SK-N-SH (cell line): ENCODE results near the gene RPL12. TPM values are rescaled to one million over a fixed set of nuclear protein-coding genes. Genes with fewer than 3 reads are reported as not detected.
A peak's percentile ranks its signal among the peaks of the same experiment; 100 is the strongest.

Experiments used
- CTCF ChIA-PET: fragments of 300-600, 350-600 bp; formaldehyde crosslinking; extraction: SDS; loops from one replicate; lab custom pipeline; 2021; lab: Yijun Ruan, JAX
- POLR2A ChIA-PET: fragments of 350-600 bp; sonication (Branson Sonifier 250); formaldehyde crosslinking; extraction: SDS; loops from one replicate; lab custom pipeline; 2020; ENCODE audit warnings: antibody characterized with exemption, inconsistent platforms; lab: Yijun Ruan, JAX
- DNase-seq: peaks from one replicate; pipeline ENCODE4 v3.0.0; 2012
- H2AFZ ChIP-seq: fragments of 200-600 bp; sonication (generic); 2 replicates; pipeline ENCODE4 v1.8.1; 2016; ENCODE audit warnings: antibody characterized with exemption, mild to moderate bottlenecking, low read depth
- H3F3A ChIP-seq: fragments of 200-600 bp; sonication (generic); replicated peaks from 2 replicates; pipeline ENCODE3; 2016; ENCODE audit warnings: antibody characterized with exemption, mild to moderate bottlenecking; ENCODE audit not compliant: insufficient read depth
- H3K27ac ChIP-seq, 2 experiments: fragments of 200-500 bp in 1 of 2; fragments of 200-600 bp in 1 of 2; sonication (Bioruptor generic) in 1 of 2; sonication (generic), shearing (Covaris generic) in 1 of 2; 2 replicates each; pipeline versions ENCODE4 v1.5.1 to v1.6.1; 2014 to 2016; ENCODE audit warnings: low read depth in 2 of 2, inconsistent platforms in 1 of 2, low read length in 1 of 2, mild to moderate bottlenecking in 1 of 2, mixed read lengths in 1 of 2
- H3K27me3 ChIP-seq: fragments of 200-600 bp; sonication (generic), shearing (Covaris generic); 2 replicates; pipeline ENCODE4 v1.6.1; 2016; ENCODE audit warnings: mixed run types; ENCODE audit not compliant: insufficient read depth
- H3K36me3 ChIP-seq, 2 experiments: fragments of 200-500 bp in 1 of 2; fragments of 200-600 bp in 1 of 2; sonication (Bioruptor generic) in 1 of 2; sonication (generic) in 1 of 2; replicated peaks in 1 of 2; 2 replicates each; pipeline versions ENCODE3 to v1.5.1; 2014 to 2016; ENCODE audit warnings: low read length in 1 of 2, mild to moderate bottlenecking in 1 of 2; ENCODE audit not compliant: insufficient read depth in 2 of 2, control insufficient read depth in 1 of 2
- H3K4me1 ChIP-seq, 2 experiments: fragments of 200-500 bp in 1 of 2; fragments of 200-600 bp in 1 of 2; sonication (Bioruptor generic) in 1 of 2; sonication (generic), shearing (Covaris generic) in 1 of 2; 2 replicates each; pipeline versions ENCODE4 v1.5.1 to v1.6.1; 2014 to 2016; ENCODE audit warnings: low read depth in 1 of 2, low read length in 1 of 2, mixed run types in 1 of 2; ENCODE audit not compliant: insufficient read depth in 2 of 2, control insufficient read depth in 1 of 2
- H3K4me2 ChIP-seq: fragments of 200-600 bp; sonication (generic), shearing (Covaris generic); 2 replicates; pipeline ENCODE4 v1.6.1; 2017; ENCODE audit warnings: mixed run types
- H3K4me3 ChIP-seq, 2 experiments: fragments of 200-500 bp in 1 of 2; fragments of 200-600 bp in 1 of 2; sonication (Bioruptor generic) in 1 of 2; sonication (generic), shearing (Covaris generic) in 1 of 2; 2 replicates each; pipeline versions ENCODE4 v1.5.1 to v1.8.1; 2014 to 2016; ENCODE audit warnings: low read depth in 2 of 2, inconsistent platforms in 1 of 2, low read length in 1 of 2, mild to moderate bottlenecking in 1 of 2, mixed read lengths in 1 of 2, moderate library complexity in 1 of 2
- H3K79me2 ChIP-seq: fragments of 200-600 bp; sonication (generic); 2 replicates; pipeline ENCODE4 v1.8.1; 2017; ENCODE audit warnings: mild to moderate bottlenecking; ENCODE audit not compliant: insufficient read depth
- H3K9ac ChIP-seq: fragments of 200-600 bp; sonication (generic); 2 replicates; pipeline ENCODE4 v1.6.1; 2017; ENCODE audit warnings: mixed run types
- H3K9me2 ChIP-seq: fragments of 200-600 bp; sonication (generic); 2 replicates; pipeline ENCODE4 v1.6.1; 2017; ENCODE audit warnings: mixed run types
- H3K9me3 ChIP-seq: fragments of 200-600 bp; sonication (generic); 2 replicates; pipeline ENCODE4 v1.6.1; 2017; ENCODE audit warnings: mixed run types, mild to moderate bottlenecking, moderate library complexity
- H4K20me1 ChIP-seq: fragments of 200-600 bp; sonication (generic); 2 replicates; pipeline ENCODE4 v1.6.1; 2017; ENCODE audit warnings: mild to moderate bottlenecking, mixed run types; ENCODE audit not compliant: insufficient read depth
- CHD2 ChIP-seq: fragments of 150-350 bp; IDR thresholded peaks from 2 replicates; pipeline ENCODE4 v1.6.1; 2018; ENCODE audit warnings: low read length; ENCODE audit not compliant: partially characterized antibody
- ELF1 ChIP-seq: IDR thresholded peaks from 2 replicates; pipeline ENCODE4 v1.4.0; 2012
- EZH2phosphoT487 ChIP-seq: fragments of 200-600 bp; sonication (generic); IDR thresholded peaks from 2 replicates; pipeline ENCODE4 v1.6.1; 2017; ENCODE audit warnings: low read depth, mixed run types, mild to moderate bottlenecking, antibody characterized with exemption, moderate library complexity, borderline replicate concordance
- FOXJ3 ChIP-seq: sonication (generic); formaldehyde crosslinking; IDR thresholded peaks from 2 replicates; pipeline ENCODE4 v1.5.1; 2020; ENCODE audit warnings: mild to moderate bottlenecking, missing genetic modification reagents
- GABPA ChIP-seq: IDR thresholded peaks from 2 replicates; pipeline ENCODE4 v1.4.0; 2012; ENCODE audit warnings: low read depth, mild to moderate bottlenecking
- GATA2 ChIP-seq: sonication (generic); formaldehyde crosslinking; IDR thresholded peaks from 2 replicates; pipeline ENCODE4 v1.5.0; 2020; ENCODE audit warnings: mild to moderate bottlenecking, missing genetic modification reagents
- IRF3 ChIP-seq: fragments of 150-350 bp; IDR thresholded peaks from 2 replicates; pipeline ENCODE4 v1.6.1; 2016; ENCODE audit warnings: mild to moderate bottlenecking, low read depth, low read length
- JUND ChIP-seq: IDR thresholded peaks from 2 replicates; pipeline ENCODE4 v1.4.0; 2012
- MAX ChIP-seq: IDR thresholded peaks from 2 replicates; pipeline ENCODE4 v1.4.0; 2012; ENCODE audit warnings: low read depth
- NFIC ChIP-seq: IDR thresholded peaks from 2 replicates; pipeline ENCODE4 v1.4.0; 2012; ENCODE audit warnings: borderline replicate concordance
- NRF1 ChIP-seq: IDR thresholded peaks from 2 replicates; pipeline ENCODE4 v1.6.1; 2012; ENCODE audit warnings: low read depth, mild to moderate bottlenecking, low read length
- PBX3 ChIP-seq: IDR thresholded peaks from 2 replicates; pipeline ENCODE4; 2012
- POLR2AphosphoS5 ChIP-seq: IDR thresholded peaks from 2 replicates; pipeline ENCODE4 v1.6.1; 2012; ENCODE audit warnings: low read depth, low read length
- RFX5 ChIP-seq: IDR thresholded peaks from 2 replicates; pipeline ENCODE4 v1.6.1; 2012; ENCODE audit warnings: mild to moderate bottlenecking, improper control_type of control experiment, low read length
- RXRA ChIP-seq: IDR thresholded peaks from 2 replicates; pipeline ENCODE4 v1.4.0; 2012; ENCODE audit warnings: low read depth, mild to moderate bottlenecking, borderline replicate concordance
- SIN3A ChIP-seq: IDR thresholded peaks from 2 replicates; pipeline ENCODE4 v1.6.1; 2012; ENCODE audit warnings: low read depth, mild to moderate bottlenecking, low read length, moderate library complexity, borderline replicate concordance
- whole genome bisulfite sequencing: methylation state at CpG from one replicate; pipeline ENCODE4 v1.1.6; 2017; ENCODE audit warnings: low lambda C conversion rate; 5-methylcytosine and 5-hydroxymethylcytosine counted together
- polyA plus RNA-seq, 3 experiments: library from polyadenylated mRNA; depleted of rRNA; stranded (reverse); fragments of >200 nt; gene quantifications; 2 replicates each; pipeline ENCODE4 v1.2.3, GENCODE V29; 2012
- TF ChIP-seq, protein P1 (sequence below): fragments of 200-600 bp; sonication (generic); IDR thresholded peaks from 2 replicates; pipeline ENCODE4 v1.6.1; 2017; ENCODE audit warnings: antibody characterized with exemption, mild to moderate bottlenecking, moderate library complexity

Gene RPL12
- polyA plus RNA-seq, 1 of the 3 experiments (the other 2 are of a cell fraction), result 3,270 TPM

- H3K4me1 ChIP-seq, result peaks cover 0 to 6% of the 10 kb centered on the region in 2 experiments; a peak in 2 of 4 replicates
- H3K9me2 ChIP-seq, result no peaks in the 10 kb centered on the region
- ChIA-PET CTCF (no interaction called here), POLR2A (no interaction called here)
- peaks cover 88% of the 10 kb centered on the region for H3K79me2 ChIP-seq
- no peaks in the 10 kb centered on the region for H3K27me3 ChIP-seq
- no peak overlapping the region for H3K4me2 ChIP-seq
- H3K4me3 ChIP-seq, result no peak overlapping the region
- H3K9ac ChIP-seq, result no peak overlapping the region
- H3F3A ChIP-seq, result no peaks in the 10 kb centered on the region
- no peaks in the 10 kb centered on the region for H3K9me3 ChIP-seq
- no peak overlapping the region for H3K27ac ChIP-seq
- no peak overlapping the region for H2AFZ ChIP-seq
- WGBS, result 97% methylated on average over 3 of the region's 3 CpGs
- no peak for TF ChIP-seq RFX5
- no peak for TF ChIP-seq GATA2 (CRISPR knock-in tag)
- no peak for TF ChIP-seq PBX3
- no peak for TF ChIP-seq GABPA
- no peak for TF ChIP-seq JUND
- TF ChIP-seq NFIC, result no peak
- no peak for TF ChIP-seq FOXJ3 (CRISPR knock-in tag)
- H4K20me1 ChIP-seq, result peaks cover 16% of the 10 kb centered on the region; the same call in 1 of the 2 replicates
- H3K36me3 ChIP-seq, result peaks cover 20 to 46% of the 10 kb centered on the region in 2 experiments
- DNase-seq, result no peak
These were observed 22.9 kb downstream of the RPL12 start for GRCh38 chr9:127428348-127428747.

DNA sequence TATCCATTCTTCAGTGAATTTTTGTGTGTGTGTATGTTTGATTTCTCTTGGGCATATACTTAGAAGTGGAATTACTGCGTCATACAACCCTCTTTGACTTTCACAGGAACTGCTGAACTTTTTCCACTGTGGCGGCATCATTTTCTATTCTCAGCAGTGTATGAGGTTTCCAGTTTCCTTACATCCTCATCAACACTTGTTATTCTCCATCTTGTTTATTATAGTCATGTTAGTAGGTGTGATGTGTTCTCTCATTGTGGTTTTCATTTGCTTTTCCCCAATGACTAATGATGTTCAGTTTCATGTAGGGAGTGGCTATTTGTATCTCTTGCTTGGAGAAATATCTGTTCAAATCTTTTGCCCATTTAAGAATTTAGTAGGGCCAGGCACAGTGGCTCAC lies 24.4 kb downstream of the RPL12 start:
- peaks cover 10% of the 10 kb centered on the region; the same call in 1 of the 2 replicates for H4K20me1 ChIP-seq
- DNase-seq, result no peak
- 100% methylated on average over 2 of the region's 2 CpGs for WGBS
- H3K4me3 ChIP-seq, result 0 out of 4 replicates have a peak overlapping the region, but pooled peaks of 1 of the 2 experiments have one; percentile 3
- POLR2A ChIA-PET, result no interaction called here
- H3K4me1 ChIP-seq, result peaks cover 7 to 18% of the 10 kb centered on the region in 2 experiments; a peak in 3 of 4 replicates
- no peak overlapping the region for H2AFZ ChIP-seq
- H3K27ac ChIP-seq, result no peak overlapping the region
- H3K9ac ChIP-seq, result no peak overlapping the region
- H3K27me3 ChIP-seq, result no peaks in the 10 kb centered on the region
- H3K9me2 ChIP-seq, result no peaks in the 10 kb centered on the region
- no peak overlapping the region for H3K4me2 ChIP-seq
- CTCF ChIA-PET, result no interaction called here
- TF ChIP-seq MAX (no peak), POLR2AphosphoS5 (no peak), GATA2 (CRISPR knock-in tag) (no peak), NRF1 (no peak), RXRA (no peak), FOXJ3 (CRISPR knock-in tag) (no peak), IRF3 (no peak), CHD2 (no peak), SIN3A (no peak), EZH2phosphoT487 (no peak), RFX5 (no peak), ELF1 (no peak)
- TF ChIP-seq, protein P1, sequence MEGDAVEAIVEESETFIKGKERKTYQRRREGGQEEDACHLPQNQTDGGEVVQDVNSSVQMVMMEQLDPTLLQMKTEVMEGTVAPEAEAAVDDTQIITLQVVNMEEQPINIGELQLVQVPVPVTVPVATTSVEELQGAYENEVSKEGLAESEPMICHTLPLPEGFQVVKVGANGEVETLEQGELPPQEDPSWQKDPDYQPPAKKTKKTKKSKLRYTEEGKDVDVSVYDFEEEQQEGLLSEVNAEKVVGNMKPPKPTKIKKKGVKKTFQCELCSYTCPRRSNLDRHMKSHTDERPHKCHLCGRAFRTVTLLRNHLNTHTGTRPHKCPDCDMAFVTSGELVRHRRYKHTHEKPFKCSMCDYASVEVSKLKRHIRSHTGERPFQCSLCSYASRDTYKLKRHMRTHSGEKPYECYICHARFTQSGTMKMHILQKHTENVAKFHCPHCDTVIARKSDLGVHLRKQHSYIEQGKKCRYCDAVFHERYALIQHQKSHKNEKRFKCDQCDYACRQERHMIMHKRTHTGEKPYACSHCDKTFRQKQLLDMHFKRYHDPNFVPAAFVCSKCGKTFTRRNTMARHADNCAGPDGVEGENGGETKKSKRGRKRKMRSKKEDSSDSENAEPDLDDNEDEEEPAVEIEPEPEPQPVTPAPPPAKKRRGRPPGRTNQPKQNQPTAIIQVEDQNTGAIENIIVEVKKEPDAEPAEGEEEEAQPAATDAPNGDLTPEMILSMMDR, result no peak
- TF ChIP-seq, all 33 proteins: peak for 0
- H3F3A ChIP-seq, result no peaks in the 10 kb centered on the region
- peaks cover 15 to 34% of the 10 kb centered on the region in 2 experiments for H3K36me3 ChIP-seq
- H3K9me3 ChIP-seq, result no peaks in the 10 kb centered on the region
- H3K79me2 ChIP-seq, result peaks cover 90% of the 10 kb centered on the region
